Measurements from ENCODE around the gene WDR11.

The WDR11 gene, protein sequence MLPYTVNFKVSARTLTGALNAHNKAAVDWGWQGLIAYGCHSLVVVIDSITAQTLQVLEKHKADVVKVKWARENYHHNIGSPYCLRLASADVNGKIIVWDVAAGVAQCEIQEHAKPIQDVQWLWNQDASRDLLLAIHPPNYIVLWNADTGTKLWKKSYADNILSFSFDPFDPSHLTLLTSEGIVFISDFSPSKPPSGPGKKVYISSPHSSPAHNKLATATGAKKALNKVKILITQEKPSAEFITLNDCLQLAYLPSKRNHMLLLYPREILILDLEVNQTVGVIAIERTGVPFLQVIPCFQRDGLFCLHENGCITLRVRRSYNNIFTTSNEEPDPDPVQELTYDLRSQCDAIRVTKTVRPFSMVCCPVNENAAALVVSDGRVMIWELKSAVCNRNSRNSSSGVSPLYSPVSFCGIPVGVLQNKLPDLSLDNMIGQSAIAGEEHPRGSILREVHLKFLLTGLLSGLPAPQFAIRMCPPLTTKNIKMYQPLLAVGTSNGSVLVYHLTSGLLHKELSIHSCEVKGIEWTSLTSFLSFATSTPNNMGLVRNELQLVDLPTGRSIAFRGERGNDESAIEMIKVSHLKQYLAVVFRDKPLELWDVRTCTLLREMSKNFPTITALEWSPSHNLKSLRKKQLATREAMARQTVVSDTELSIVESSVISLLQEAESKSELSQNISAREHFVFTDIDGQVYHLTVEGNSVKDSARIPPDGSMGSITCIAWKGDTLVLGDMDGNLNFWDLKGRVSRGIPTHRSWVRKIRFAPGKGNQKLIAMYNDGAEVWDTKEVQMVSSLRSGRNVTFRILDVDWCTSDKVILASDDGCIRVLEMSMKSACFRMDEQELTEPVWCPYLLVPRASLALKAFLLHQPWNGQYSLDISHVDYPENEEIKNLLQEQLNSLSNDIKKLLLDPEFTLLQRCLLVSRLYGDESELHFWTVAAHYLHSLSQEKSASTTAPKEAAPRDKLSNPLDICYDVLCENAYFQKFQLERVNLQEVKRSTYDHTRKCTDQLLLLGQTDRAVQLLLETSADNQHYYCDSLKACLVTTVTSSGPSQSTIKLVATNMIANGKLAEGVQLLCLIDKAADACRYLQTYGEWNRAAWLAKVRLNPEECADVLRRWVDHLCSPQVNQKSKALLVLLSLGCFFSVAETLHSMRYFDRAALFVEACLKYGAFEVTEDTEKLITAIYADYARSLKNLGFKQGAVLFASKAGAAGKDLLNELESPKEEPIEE

DNA sequence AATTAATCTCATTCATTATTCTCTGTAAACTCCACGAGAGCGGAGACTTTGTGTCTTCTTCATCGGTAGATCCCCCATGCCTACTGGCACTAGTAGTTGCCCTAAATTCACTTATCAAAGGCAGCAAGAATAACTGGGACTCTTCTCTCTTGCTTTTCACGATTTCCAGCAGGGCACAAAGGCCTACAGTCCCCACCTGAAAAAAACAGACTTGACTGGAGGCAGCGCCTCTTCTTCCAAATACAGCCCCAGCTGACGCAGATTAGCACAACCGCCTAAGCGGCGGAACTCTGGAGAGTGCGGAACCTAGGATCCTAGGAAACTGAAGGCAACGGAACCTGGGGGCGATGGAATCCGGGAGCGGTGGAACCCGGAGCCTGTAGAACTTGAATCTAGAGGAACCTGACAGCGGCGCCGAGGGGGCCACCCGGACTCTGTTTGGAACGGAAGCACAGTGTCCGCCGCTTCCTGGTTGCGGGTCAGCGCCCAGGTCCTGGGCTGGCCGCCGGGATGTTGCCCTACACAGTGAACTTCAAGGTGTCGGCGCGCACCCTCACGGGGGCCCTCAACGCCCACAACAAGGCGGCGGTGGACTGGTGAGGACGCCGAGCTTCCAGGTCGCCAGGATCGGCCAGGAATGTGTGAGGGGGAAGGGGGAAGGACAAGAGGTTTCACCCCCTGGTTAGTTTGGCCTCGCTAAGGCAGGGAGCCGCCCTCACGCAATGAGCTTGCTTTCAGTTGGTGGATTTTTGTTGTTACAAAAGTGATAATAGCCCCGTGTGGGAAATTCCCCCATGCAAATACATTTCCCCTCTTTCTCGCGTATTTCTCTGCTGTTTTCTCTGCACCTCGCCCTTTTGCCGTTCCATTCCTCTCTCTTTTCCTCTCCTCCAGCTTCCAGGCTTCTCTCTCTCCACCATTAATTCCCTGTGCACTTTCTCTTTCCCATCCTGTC, at the start of gene WDR11:
Gene WDR11, plus strand, starts transcription at position 452 of the 955 bp plus-strand sequence. Its CDS starts 59 bp downstream, at position 511.
- peak; percentile 83 for DNase-seq

DNA sequence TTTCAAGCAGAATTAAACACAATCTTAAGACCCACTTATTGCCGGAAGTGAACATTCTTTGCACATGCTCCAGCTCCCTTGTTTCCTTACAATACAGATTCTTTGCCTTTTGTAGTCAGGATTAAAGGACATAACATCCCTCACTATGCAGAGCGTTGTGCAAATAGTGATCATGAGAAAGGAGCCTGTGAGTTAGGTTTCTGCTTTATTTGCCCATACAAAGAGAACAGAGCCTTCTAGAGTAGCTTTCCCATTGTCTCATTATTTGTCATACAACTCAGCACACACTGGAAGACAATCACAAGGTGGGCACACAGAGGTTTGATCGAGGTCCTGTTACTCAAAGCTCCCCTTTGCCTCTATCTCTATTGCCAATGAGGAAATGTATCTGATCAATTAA, 48.2 kb upstream of the WDR11 start:
- DNase-seq, result peak; percentile 70

DNA sequence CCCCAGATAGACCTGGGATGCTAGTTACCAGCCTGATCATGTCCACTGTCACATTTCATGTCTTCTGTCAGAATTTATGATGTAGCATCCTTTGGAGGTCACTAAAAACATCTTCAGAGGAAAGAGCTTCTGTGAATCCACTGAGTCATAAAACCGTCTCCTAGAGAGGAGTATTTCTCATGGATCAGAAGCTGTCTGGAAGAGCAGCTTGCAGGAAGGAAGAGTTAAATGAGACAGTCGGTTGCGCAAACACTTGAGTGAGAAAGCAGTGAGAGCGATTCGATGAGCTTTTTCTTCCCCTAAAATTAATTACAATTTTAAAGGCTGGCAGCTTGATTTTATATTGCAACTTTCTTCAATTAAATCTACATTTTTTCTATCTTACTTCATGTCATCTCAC, 47.2 kb upstream of the WDR11 start:
- DNase-seq, result peak; percentile 23

DNA sequence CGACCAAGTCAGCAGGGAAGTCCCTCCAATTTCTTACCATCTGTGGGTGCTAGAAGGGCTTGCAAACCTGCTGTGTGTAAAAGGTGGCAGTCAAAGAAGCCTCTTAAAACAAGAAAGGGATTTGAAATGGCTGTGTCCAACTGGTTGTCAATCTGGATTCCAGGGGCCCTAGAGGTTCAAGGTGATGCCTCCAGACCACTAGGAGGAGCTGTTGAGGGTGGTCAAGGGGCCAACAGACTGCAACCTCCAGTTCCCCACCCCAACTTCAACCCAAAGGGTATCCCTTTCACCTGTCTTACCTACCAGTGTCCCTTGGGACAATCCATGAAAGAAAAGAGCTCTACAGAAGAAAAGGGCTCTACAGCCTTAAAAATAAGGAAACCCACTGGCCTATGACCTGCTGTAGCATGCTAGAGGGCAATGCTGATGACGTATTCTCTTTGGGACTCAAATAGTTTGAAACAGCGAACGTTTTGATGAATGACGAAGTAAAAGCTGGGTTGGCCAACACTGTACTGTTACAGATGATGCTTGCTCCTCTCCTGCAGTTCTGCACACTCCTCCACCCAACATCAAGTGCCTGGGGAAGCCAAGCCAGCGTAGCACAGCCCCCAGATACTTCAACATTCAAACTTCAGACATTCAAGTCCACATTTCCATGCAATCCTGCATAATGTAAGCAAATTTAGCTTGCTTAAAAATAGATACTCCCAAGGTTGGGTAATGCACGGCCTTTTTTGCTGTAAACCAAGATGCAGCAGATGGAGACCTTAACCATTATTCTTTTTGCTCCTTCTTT, 45.9 kb upstream of the WDR11 start:
- DNase-seq, result no peak

DNA sequence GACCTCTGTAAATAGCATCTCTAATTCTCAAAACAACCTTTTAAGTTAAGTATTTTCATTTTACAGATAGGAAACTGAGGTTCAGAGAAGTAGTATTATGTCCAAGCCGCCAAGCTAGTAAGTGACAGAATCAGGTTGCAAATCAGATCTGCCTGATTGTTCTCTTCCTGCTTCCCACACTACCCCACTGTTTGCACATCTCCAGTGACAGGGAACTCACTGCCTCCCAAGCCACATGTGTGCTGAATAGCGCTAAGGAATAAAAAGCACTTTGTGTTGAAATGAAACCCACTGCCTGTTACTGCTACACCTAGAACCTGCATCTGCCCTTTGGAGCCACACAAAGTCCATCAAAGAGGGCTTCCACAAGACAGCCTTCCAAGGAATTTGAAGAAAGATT, 45.1 kb upstream of the WDR11 start:
- DNase-seq, result peak; percentile 2

DNA sequence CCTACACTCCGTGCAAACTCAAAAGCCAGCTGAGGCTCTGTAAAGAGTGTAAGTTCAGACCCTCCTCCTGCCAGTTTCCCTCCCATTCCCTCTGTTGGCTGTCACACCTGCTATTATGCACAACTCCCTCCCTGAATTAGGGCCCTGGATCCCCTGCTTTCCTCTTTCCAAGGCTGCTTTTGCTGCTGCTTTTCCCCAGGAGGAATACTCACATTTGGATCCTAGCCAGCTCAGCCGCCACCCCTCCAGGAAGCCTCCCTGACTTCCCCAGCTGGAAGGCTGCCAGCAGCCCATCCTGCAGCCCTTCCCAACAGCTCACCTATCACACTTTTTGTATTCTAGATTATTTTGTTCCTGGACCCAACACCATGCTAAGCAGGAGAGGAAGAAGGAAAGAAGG, 40.9 kb upstream of the WDR11 start:
- DNase-seq, result peak; percentile 30

DNA sequence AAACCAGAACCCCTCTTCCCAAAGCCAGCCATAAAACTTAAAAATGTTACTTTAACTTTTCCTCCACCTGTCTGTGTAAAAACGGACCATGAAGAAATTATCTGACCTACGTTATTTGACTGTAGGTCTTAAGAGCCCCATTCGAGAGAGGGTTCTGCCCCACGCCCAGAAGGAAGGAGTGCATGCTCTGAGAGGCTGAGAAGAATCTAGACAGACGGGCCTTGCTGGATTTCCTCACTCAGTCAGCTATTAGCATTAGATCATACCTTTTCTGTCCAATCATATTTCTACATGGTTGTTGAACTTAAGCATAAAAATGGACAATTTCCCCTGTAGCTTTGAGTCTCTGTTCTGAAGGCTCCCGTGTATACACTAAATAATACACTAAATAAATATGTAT, 38.1 kb upstream of the WDR11 start:
- no peak for DNase-seq

DNA sequence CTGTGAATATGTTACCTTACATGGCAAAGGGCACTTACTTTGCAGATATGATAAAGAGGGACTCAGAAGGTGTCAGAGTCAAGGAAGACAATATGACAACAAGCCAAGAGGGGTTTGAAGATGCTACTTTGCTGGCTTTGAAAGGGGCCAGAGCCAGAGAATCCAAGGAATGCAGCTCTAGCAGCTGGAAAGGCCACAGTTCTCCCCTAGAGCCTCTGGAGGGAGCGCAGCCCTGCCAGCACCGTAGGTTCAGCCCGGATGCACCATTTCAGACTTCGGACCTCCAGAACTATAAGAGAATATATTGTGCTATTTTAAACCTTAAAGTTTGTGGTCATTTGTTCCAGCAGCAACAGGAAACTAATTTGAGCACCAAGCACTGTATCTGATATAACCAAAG, 32.9 kb upstream of the WDR11 start:
- DNase-seq, result no peak

DNA sequence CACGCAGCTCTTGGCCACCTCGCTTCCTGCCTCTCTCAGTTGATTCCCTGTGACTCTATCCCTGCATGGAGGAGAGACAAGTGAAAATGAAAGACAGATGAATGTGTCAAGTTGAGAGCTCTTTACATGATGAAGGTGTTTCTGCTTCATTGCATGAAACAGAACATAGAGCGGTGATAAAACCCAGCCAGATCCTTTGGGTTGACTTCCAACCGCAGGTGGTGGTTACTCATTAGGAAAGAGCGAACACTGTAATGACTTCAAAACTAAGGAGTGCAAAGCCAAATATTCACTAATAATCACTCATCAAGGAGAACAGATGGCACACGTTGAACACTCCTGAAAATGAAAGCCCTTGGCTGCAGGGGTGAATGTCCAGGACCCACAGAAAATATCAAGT, 31.8 kb upstream of the WDR11 start:
- no peak for DNase-seq

DNA sequence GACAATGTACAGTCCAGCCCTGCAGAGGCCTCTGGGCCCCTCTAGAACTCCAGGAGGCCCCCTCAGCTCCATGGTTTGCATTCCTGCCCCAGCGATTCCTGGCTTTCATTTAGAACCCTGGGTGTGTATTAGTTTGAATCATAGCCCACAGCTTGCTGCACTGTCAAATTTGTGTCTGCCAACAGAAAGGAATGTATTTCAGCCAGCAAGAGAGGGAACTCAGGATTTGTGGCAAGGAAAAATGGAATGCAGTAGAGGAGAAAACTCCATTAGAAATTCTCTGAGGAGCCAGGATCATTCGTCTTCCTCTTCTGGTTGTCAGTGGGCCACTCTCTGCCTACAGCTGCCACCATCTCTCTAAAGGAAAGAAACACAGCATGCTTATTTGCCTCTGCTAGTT, 27.9 kb upstream of the WDR11 start:
- DNase-seq, result no peak

DNA sequence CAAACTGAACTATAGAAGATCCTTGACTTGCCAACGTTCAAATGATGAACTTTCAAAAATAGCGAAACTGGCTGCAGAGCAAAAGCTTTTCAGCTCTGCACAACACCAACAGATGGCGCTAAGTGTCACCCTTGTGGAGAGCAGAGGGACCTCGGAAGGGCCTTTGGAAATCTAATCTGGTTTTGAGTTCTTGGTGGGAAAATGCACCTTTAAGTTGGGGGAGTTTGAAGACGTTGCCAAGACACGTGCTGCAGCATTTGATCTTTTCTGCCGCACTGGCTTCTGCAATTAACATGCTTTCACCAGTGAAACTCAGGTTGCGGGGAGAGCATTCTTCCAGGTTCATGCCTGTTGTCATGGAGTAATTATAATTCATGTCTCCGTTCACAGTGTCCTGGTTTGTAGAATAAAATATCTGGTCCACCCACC, 26.3 kb upstream of the WDR11 start:
- DNase-seq, result no peak

DNA sequence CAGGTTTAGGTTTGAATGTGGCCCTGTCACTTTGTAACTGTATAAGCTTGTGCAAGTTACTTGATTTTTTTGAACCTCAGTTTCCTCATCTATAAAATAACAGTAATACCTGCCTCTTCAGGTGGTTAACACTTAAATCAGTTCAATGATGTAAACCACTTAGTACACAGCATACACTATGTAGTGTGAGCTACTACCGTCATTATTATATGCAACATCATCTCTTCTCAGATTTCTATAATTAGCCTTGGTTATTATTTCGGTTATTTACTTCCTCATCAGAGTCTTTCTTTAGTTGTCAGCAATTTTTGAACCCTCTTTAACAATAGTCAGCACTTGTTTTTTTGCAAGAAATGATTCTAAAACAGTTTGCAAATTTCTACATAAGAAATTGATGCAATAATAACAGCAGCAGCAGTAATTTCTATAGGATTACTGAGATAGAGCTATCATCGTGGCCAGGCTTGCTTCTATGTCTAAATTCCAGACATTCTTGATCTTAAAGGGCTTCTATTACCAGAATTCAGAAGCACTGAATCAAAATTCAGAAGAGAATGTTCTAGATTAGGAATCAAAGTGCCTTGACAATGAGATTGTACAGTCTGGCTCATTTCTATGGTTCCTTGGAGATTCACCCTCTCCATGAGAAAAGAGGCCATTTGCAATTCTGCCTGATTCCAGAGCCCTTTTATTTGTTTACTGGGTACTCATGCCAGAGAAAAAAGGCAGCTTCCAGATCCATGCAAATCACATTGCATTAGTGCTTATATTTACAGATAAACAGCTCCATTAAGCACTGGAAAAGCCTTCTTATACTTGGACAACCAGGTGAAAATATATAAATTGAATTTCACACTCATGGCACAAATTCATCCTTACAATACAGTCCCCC, 25.0 kb upstream of the WDR11 start:
- no peak for DNase-seq

DNA sequence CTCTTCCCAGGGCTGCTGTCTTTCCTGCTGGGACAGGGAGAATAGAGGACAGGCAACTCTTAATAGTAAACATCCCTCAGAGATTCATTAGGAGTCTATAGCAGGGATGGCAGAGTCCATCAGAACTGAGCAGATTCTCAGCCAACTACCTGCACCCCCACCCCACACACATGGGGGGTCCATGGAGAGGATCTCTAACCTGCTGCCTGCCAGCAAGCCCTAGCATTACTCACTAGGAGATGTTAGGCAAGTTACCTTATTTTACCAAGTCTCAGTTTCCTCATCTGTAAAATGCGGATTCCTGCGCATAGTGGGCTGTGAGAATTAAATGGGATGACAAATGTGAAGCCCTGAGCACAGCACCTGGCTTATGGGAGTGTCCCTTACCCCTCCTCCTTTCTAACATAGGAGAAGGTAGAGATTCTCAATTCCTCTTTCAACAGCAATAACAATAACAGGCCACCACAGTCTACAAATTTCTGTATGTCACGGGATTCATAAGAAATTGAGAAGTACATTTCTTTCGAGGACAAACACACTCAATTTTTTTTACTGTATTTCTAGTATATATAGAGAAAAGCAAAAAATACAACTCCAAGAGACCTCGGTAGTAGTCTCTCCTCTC, 23.8 kb upstream of the WDR11 start:
- DNase-seq, result no peak

DNA sequence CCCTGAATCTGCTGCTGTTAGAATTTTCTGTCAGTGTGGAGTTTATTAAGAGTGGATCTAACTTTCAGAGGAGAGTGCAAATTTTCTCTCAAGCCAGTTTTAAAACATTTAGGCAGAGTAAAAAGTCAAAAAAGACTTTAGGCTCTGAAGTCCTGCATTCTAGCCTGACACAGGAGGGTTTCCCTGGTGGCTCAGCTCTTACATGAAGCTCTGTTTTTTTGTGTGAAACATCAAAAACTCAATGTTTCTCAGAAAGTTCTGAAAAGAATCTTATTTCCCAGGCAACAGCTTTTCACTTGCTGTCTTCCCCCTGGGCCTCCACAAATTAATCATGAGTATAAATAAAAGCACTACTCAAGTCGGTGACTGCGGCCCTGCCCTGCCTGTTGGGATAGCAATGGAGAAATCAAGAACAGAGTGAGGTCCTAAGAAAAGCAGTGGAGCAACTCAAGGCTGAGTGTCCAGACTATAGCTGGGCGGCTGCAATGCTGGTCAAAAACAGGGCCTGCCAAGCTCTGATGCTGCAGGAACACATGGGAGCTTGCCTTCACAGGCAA, 22.3 kb upstream of the WDR11 start:
- DNase-seq, result no peak

DNA sequence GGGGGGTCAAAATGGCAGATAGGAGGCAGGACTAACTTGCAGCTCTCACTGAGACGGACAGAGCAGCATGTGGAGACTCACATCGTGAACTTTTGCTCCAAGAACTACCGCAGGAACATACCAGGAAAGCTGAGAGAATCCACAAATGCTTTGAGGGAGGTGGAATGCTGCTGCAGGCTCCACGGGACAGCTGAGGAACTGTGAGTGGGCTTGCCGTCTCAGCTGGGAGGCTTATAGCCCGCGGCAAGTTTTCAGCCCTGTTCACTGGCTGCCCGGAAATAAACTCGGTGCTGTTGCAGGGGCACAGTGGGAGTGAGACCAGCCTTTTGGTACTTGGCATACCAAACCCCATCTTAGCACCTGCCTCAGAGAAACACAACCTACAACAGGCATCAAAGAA, 19.1 kb upstream of the WDR11 start:
- DNase-seq, result no peak

DNA sequence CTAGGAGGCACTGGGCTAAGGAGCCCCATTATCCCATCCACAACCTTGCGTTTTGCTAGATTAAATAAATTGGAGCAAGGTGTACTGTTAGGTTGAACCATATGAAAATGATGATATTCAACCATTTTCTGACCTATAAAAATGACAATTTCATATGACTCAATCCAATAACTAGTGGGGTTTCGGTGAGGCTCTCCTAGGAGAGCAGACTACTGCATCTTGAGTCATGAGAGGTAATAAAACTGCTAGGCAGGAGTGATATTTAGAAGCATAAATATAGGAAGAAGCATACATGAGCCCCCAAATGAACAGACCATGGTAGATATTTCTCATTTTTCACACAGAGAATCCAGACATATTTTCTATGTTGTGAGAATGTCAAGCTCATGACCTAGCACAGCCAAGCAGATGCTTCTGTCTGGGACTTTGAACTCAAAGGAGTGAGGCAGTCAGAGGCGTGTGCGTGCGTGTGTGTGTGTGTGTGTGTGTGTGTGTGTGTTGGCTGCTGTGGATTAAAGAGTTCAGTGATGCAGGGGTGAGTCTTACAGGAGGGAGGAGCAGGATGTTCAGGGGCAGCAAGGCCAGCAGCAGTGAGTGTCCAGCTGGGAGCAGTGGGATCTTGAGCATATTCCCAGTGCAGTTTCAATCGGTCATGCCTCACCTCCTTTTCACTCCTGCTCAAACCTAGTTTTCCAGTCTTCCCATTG, 17.8 kb upstream of the WDR11 start:
- no peak for DNase-seq

DNA sequence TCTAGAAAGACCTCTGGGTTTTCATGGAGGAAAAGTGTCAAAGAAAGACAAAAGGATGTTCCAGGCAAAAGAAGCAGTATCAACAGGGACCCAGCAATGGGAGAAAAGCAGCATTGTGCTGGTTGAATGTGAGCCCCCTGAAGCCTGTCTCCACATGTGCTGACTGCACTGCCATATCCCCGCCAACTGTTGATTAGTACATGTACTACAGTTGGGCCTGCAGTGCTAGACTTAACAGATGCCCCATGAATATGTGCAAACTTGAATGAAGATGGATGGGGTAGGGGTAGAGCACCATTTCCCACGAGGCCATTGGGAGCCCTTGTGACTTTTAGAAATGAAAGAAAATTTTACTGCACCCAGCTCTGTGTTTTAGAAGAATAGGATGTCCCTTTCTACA, 15.6 kb upstream of the WDR11 start:
- no peak for DNase-seq

DNA sequence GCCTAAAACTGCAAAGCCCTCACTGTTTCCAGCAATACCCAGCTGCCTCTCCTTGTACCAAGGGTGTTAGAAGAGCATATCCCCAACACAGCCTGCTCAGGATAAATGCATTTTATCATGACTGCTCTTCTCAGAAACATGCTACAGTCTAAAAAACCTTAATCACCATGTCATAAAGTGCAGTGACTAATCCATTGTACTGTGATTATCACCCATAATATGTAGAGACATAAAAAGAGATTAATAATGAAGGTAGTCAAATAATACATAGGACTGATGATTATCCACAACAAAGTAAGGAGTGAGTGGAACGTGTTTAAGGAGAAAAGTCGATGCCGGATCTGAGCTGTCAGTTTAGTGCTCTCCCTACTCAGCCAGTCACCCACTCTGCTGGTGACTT, 12.2 kb upstream of the WDR11 start:
- no peak for DNase-seq
